GM12865 (cell line): Measurements from ENCODE around the gene HSPG2.

Experiments used
- DNase-seq: peaks from one replicate; pipeline ENCODE4 v3.0.0; 2010; ENCODE audit warnings: low read depth
- H3K4me3 ChIP-seq: 2 replicates; pipeline ENCODE4 v1.5.1; 2011; ENCODE audit warnings: mild to moderate bottlenecking, low read depth, low read length, control low read depth
- CTCF ChIP-seq: IDR thresholded peaks from 2 replicates; pipeline ENCODE4 v1.5.1; 2011; ENCODE audit warnings: low read length, control low read depth, low read depth, inconsistent platforms; ENCODE audit not compliant: insufficient read depth; ENCODE audit errors: missing control alignments

HSPG2 gene

GRCh38 chr1:21936366-21937031 lies 611 bp downstream of the HSPG2 start:
- no peak for TF ChIP-seq CTCF
- no peak overlapping the region; the same call in 1 of the 2 replicates for H3K4me3 ChIP-seq
- no peak for DNase-seq

- DNase-seq, result no peak
- TF ChIP-seq CTCF, result no peak
- no peak overlapping the region for H3K4me3 ChIP-seq
Observed at GRCh38 chr1:21935891-21936365, 1.2 kb downstream of the HSPG2 start.

- DNase-seq, result no peak
- no peak for TF ChIP-seq CTCF
- H3K4me3 ChIP-seq, result no peak overlapping the region
Observed at GRCh38 chr1:21935393-21935804, 1.7 kb downstream of the HSPG2 start.

GRCh38 chr1:21933397-21934248 lies 3.5 kb downstream of the HSPG2 start:
- no peak for TF ChIP-seq CTCF
- no peak for DNase-seq
- H3K4me3 ChIP-seq, result no peak overlapping the region

- no peak overlapping the region for H3K4me3 ChIP-seq
- no peak for DNase-seq
- TF ChIP-seq CTCF, result no peak
Observed at GRCh38 chr1:21932127-21932526, 5.0 kb downstream of the HSPG2 start.

- no peak for TF ChIP-seq CTCF
- DNase-seq, result no peak
- H3K4me3 ChIP-seq, result no peak overlapping the region
Observed at GRCh38 chr1:21931171-21932093, 5.7 kb downstream of the HSPG2 start.
